Measurements from ENCODE around the gene EYS.
"Not testable (repeated sequence)": the region's sequence is repeated elsewhere in the genome, so short reads cannot be mapped to it uniquely, and the experiment has no call there.

The EYS gene

GRCh38 chr6:64041373-64041772, 1665.7 kb downstream of the EYS start:
- no peak for DNase-seq (ENCODE audit: low read depth)

DNA sequence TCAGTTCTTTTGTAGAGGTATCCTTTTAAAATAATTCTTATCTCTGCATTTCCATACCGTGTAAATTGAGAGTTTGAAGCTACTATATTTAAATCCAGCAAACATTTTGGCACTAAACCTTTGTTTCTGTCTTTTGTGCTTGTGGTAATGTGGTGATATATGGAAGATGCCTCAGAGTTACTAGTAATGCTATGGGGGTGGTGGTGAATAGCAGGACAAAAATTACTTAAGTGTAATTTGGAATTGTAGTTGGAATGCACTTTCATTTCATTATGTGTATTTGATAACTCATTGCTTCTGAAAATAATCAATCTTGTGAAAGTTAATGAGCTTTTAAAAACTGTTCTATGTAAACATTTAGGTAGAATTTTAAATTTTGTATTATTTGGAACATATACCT, 1666.9 kb downstream of the EYS start:
- DNase-seq (ENCODE audit: low read depth): no peak

- no peak for DNase-seq (ENCODE audit: low read depth)
These were observed 1669.6 kb downstream of the EYS start for GRCh38 chr6:64037427-64037826.

- no peak for DNase-seq (ENCODE audit: low read depth)
These were observed 1671.9 kb downstream of the EYS start for GRCh38 chr6:64034910-64035655.

DNA sequence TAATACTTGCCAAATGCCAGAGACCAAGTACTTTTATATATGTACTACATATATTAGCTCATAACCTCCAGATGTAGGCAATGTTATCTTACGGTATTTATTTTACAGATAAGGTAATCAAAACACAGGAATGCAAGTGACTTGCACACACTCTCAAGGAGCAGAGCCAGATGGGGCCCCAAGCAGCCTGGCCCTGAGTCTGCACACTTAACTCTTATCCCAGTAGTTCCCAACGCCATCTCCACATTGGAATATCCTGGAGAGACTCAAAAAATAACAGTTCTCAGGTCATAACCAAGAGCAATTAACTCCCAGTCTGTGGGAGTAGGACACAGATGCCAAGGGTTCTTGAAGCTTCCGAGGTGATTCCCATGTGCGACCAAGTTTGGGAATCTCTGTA, 1672.7 kb downstream of the EYS start:
- DNase-seq (ENCODE audit: low read depth): no peak

DNA sequence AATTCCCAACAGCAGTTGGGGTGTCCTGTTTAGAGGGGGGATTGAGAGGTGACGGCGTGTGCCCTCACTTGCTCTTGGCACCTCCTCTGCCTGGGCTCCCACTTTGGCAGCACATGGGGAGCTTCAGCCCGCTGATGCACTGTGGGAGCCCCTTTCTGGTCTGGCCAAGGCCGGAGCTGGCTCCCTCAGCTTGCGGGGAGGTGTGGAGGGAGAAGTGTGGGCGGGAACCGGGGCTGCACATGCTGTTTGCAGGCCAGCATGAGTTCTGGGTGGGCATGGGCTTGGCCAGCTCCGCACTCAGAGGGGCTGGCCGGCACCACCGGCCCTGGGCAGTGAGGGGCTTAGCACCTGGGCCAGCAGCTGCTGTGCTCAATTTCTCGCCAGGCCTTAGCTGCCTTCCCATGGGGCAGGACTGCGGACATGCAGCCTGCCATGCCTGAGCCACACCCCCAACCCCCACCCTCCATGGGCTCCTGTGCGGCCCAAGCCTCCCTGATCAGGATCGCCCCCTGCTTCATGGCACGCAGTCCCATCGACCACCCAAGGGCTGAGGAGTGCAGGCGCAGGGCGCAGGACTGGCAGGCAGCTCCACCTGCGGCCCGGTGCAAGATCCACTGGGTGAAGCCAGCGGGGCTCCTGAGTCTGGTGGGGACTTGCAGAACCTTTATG, 1675.9 kb downstream of the EYS start:
- not testable (repeated sequence) for DNase-seq (ENCODE audit: low read depth)

DNA sequence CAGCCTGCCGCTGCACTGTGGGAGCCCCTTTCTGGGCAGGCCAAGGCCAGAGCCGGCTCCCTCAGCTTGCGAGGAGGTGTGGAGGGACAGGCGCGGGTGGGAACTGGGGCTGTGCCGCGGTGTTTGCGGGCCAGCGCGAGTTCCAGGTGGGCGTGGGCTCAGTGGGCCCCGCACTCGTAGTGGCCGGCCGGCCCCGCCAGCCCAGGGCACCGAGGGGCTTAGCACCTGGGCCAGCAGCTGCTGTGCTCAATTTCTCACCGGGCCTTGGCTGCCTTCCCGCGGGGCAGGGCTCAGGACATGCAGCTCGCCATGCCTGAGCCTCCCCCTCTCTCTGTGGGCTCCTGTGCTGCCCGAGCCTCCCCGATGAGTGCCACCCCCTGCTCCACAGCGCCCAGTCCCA, 1683.3 kb downstream of the EYS start:
- no peak for DNase-seq (ENCODE audit: low read depth)

DNA sequence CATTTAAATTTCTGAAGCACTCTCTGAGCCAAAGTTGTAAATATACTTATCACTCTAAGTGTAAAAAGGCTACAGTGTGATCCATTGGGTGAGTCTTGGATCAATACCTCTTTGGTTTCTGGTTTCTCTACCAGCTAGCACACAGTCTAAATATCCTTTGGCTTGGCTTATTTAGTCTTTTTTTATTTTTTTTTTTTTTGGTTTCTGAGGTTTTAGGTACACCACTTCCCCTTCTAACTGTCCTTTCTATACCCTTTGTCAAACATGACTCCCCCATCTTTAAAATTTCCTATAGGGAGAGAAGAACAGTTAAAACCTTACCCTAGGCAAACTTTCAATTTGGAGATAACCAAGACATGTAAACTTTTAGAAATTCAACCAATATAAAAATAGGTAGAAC, 1692.4 kb downstream of the EYS start:
- DNase-seq (ENCODE audit: low read depth): no peak

DNA sequence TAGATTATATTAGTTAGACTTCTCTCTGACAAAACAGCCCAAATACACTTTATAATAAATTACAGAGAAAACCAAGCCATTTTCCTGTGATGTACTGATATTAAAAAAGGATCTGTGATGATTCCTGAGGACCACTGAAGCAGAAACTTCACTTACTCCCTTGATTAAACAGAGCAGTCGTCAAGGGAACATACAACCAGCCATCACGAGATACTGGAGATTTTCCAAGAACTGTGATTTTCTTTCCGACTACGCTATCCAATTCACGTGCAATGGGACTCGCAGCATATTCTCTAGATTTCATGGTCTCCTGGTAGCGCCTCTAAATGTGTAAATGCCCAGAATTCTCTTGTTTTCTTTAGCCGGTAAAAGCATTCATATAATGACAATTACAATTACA, 1694.0 kb downstream of the EYS start:
- DNase-seq (ENCODE audit: low read depth): no peak

- DNase-seq (ENCODE audit: low read depth): no peak
These were observed 1694.5 kb downstream of the EYS start for GRCh38 chr6:64012351-64013001.

DNA sequence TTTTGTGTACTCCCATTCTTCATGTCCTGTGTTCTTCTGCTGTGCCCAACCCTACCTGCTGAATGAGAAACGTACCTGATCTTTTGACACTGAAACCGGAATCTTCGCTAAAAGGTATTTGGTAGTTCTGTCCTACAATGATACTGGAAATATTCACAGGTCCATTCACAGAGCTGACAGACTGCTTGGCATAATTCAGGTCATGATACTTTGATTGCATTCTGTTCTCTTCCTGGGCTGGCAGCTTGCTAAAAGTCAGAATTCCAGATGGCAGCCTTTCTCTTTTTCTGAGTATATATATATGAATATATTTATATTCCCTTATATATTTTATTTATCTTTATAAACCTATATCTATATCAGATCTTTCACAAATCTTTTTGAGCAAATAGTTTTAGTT, 1696.4 kb downstream of the EYS start:
- DNase-seq (ENCODE audit: low read depth): no peak

- DNase-seq (ENCODE audit: low read depth): no peak
These were observed 1697.0 kb downstream of the EYS start for GRCh38 chr6:64010010-64010409.

- DNase-seq (ENCODE audit: low read depth): no peak
These were observed 1700.8 kb downstream of the EYS start for GRCh38 chr6:64006246-64006645.

DNA sequence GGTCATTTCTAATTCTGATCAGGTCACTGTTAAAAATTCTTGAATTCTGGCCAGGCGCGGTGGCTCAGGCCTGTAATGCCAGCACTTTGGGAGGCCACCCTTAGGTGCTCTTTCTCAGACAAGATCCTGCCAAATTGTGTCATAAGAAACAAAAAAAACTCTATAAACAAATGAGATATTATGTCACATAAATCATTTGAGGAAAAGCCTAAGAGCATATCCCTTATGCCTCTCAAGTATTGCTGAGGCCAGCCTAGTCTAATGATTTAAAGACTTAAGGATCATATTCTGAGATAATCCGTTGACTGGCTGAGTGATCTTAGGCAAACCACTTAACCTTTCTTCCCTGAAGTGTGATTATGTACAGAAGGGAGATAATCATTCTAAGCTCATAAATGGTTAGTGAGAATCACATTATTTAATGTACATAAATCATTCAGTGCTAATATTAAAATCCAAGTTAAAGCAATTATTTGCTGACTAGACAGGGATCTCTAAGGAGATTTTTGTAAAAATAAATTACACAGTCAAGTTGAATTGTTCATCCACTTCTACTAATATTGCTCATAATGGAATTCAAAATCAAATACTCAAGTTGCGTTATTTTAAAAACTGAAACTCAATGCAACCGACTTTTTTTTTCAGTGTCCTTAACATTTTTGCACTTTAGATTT, 1706.1 kb downstream of the EYS start:
- no peak for DNase-seq (ENCODE audit: low read depth)

DNA sequence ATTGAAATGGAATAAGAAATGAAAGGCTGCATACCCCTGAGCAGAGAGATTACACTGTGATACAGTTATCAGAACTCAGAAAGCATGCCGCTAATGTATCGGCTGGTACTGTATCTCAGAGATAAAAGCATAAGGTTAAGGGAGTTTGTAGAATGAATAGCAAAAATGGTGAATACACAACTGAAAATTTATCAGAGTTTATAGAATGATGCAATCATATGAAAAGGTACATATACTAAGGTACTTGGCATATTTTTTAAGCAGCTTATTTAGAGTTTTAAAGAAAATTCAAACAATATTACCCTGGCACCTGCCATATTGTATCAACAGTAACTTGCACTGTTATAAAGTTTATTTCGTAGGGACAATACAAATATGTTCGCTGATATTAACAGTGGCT, 1707.4 kb downstream of the EYS start:
- no peak for DNase-seq (ENCODE audit: low read depth)

- DNase-seq (ENCODE audit: low read depth): no peak
These were observed 1708.0 kb downstream of the EYS start for GRCh38 chr6:63998991-63999390.

GRCh38 chr6:63997734-63998133, 1709.3 kb downstream of the EYS start:
- DNase-seq (ENCODE audit: low read depth): no peak

- DNase-seq (ENCODE audit: low read depth): no peak
These were observed 1709.8 kb downstream of the EYS start for GRCh38 chr6:63997221-63997620.

GRCh38 chr6:63985223-63985622, 1721.8 kb downstream of the EYS start:
- DNase-seq (ENCODE audit: low read depth): no peak

GRCh38 chr6:63975699-63976098, 1731.3 kb downstream of the EYS start:
- DNase-seq (ENCODE audit: low read depth): no peak

DNA sequence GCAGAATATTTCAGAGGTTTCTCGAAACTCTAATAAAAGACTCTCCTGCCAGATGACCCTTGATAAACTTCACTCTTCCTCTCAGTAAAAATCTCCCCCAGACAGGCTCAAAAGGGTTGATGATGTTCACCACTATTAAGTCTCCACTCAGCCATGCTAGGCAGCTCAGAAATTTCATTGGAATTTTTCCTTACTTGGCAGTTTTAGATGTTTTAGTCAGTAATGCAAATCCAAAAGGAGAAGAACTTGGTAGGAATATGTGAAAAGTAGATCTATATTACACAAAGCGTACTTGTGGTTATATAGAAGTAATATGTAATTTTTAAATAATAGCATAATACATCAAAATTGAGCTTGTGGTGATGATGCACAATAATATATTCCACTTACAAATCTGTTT, 1738.4 kb downstream of the EYS start:
- DNase-seq (ENCODE audit: low read depth): no peak

DNA sequence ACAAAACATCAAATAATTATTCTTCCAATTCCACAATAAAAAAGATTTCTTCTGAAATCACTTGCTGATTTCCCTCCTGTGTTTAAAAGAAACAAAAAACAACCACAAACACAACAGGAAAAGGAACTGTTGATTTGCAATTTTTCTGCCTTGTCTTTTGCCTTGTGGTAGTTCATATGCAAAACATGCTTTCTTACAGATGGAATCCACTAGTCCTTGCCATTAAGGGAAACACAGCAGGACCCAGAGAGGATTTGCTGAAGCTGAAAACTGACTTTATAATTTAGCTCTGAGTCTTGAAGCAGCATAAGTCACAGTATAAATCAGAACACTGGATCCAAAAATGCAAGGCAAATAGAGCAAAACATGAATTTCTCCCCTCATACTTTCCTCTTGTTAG, 1742.7 kb downstream of the EYS start:
- DNase-seq (ENCODE audit: low read depth): no peak
